T47D (cell line): Measurements from ENCODE around the gene SEMA3B.
A peak's percentile ranks its signal among the peaks of the same experiment; 100 is the strongest.
"Not testable (repeated sequence)": the region's sequence is repeated elsewhere in the genome, so short reads cannot be mapped to it uniquely, and the experiment has no call there.

Source experiments
- DNase-seq, 2 experiments: peaks; one replicate each; pipeline versions ENCODE4 v3.0.0 to v3.0.0-alpha.2; 2011 to 2012; ENCODE audit warnings: low read depth in 1 of 2, low spot score in 1 of 2
- JUND ChIP-seq: IDR thresholded peaks from 2 replicates; pipeline ENCODE4 v1.6.1; 2012; ENCODE audit warnings: low read depth
- in situ Hi-C: cut with HindIII; loops from 2 replicates; pipeline ENCODE4 v1.10.0; 2016; ENCODE audit warnings: low sequenced_read_pairs, low pct_unique_long_range_greater_than_20kb

The SEMA3B gene

GRCh38 chr3:50297896-50298725, 29.2 kb downstream of the SEMA3B start:
- DNase-seq: no peak
- in situ Hi-C loops: no loop called here
- TF ChIP-seq JUND: no peak

- DNase-seq: peak; percentile 80 to 99
- no peak for TF ChIP-seq JUND
- in situ Hi-C loops: no loop called here
These were observed 30.1 kb downstream of the SEMA3B start, which contains the start of the genes HYAL3 and NAA80 for GRCh38 chr3:50298836-50299637. TSS of gene HYAL3 (minus strand) at chr3:50299405. CDS start at chr3:50295602, 3,803 bp downstream. TSS of gene NAA80 (minus strand) at chr3:50299405. CDS start at chr3:50297463, 1,942 bp downstream.

GRCh38 chr3:50299638-50299928, 30.6 kb downstream of the SEMA3B start:
- in situ Hi-C loops: no loop called here
- no peak for TF ChIP-seq JUND
- DNase-seq: no peak

GRCh38 chr3:50299929-50300680, 31.2 kb downstream of the SEMA3B start:
- in situ Hi-C loops: no loop called here
- TF ChIP-seq JUND: no peak
- peak in 1 of 2 experiments; percentile 11 for DNase-seq

- DNase-seq: no peak
- TF ChIP-seq JUND: no peak
- in situ Hi-C loops: no loop called here
These were observed 31.8 kb downstream of the SEMA3B start for GRCh38 chr3:50300681-50301254.

GRCh38 chr3:50302095-50303012, 33.4 kb downstream of the SEMA3B start:
- DNase-seq: no peak
- no peak for TF ChIP-seq JUND
- in situ Hi-C loops: no loop called here

- in situ Hi-C loops: no loop called here
- peak in 1 of 2 experiments; percentile 61 for DNase-seq
These were observed 34.3 kb downstream of the SEMA3B start, which contains the start of gene HYAL1 for GRCh38 chr3:50303013-50303815. TSS of gene HYAL1 (minus strand) at chr3:50303574. CDS start at chr3:50302956, 618 bp downstream.

GRCh38 chr3:50304601-50305000, 35.7 kb downstream of the SEMA3B start:
- no peak for TF ChIP-seq JUND
- in situ Hi-C loops: no loop called here
- DNase-seq: no peak

More at GRCh38 chr3:50303013-50303815, 34.3 kb downstream of the SEMA3B start, which contains the start of gene HYAL1:
- TF ChIP-seq JUND: no peak

GRCh38 chr3:50312041-50312440, 43.1 kb downstream of the SEMA3B start:
- in situ Hi-C loops, DNase-seq: not testable (repeated sequence)

- no peak for TF ChIP-seq JUND
- DNase-seq: no peak
- in situ Hi-C loops: no loop called here
These were observed 45.4 kb downstream of the SEMA3B start for GRCh38 chr3:50314342-50314741.
